ENCODE data around the gene CASZ1. TPM values are rescaled to one million over a fixed set of nuclear protein-coding genes. Genes with fewer than 3 reads are reported as not detected.

Gene CASZ1
- total RNA-seq, 4 donors from 2014 or later: 22.1 to 47.4 (median 28.0) TPM

GRCh38 chr1:10659646-10660540 is 136.6 kb downstream of the CASZ1 start:
- 80 to 86% methylated on average over 1 to 10 of the region's 52 CpGs for WGBS, 2 donors (ENCODE audit: low coverage in 1 of 2)
- TF ChIP-seq EP300 (IDR thresholded peaks at IDR 0.05): no peak
- no peak for TF ChIP-seq CTCF (IDR thresholded peaks at IDR 0.05)
- TF ChIP-seq POLR2A (IDR thresholded peaks at IDR 0.05): no peak
- TF ChIP-seq POLR2AphosphoS5 (IDR thresholded peaks at IDR 0.05): no peak
- Histone ChIP-seq H3K27ac (peak overlapping the region in 3 of 4 donors; percentile 16 to 81 (median 77)), H3K4me3 (no peak overlapping the region), H3K36me3 (peaks cover 0 to 25% of the 10 kb centered on the region in 2 donors), H3K27me3 (no peaks in the 10 kb centered on the region), H3K4me1 (peaks cover 6 to 73% (median 36%) of the 10 kb centered on the region in 3 donors), H3K9me3 (no peaks in the 10 kb centered on the region)
- ATAC-seq: no peak

- no peaks in the 10 kb centered on the region for H3K9me3 ChIP-seq
- peaks cover 6 to 73% (median 41%) of the 10 kb centered on the region in 3 donors for H3K4me1 ChIP-seq
- H3K27me3 ChIP-seq: no peaks in the 10 kb centered on the region
- ATAC-seq: no peak
- H3K4me3 ChIP-seq: no peak overlapping the region
- WGBS, 2 donors (ENCODE audit: low coverage in 1 of 2): 100% methylated on average over 1 to 6 of the region's 18 CpGs
- peaks cover 0 to 23% of the 10 kb centered on the region in 2 donors for H3K36me3 ChIP-seq
- H3K27ac ChIP-seq: peak overlapping the region in 3 of 4 donors; percentile 16 to 81 (median 77)
- no peak for TF ChIP-seq POLR2AphosphoS5 (IDR thresholded peaks at IDR 0.05)
- TF ChIP-seq CTCF (IDR thresholded peaks at IDR 0.05): no peak
- no peak for TF ChIP-seq EP300 (IDR thresholded peaks at IDR 0.05)
- TF ChIP-seq POLR2A (IDR thresholded peaks at IDR 0.05): no peak
These were observed 137.2 kb downstream of the CASZ1 start for GRCh38 chr1:10659218-10659617.

- WGBS, 2 donors (ENCODE audit: low coverage in 1 of 2): no CpG with 5 or more reads among the region's 19 CpGs
- H3K9me3 ChIP-seq: no peaks in the 10 kb centered on the region
- TF ChIP-seq POLR2AphosphoS5 (IDR thresholded peaks at IDR 0.05): no peak
- no peak for TF ChIP-seq POLR2A (IDR thresholded peaks at IDR 0.05)
- no peak for TF ChIP-seq EP300 (IDR thresholded peaks at IDR 0.05)
- TF ChIP-seq CTCF (IDR thresholded peaks at IDR 0.05): no peak
- peak overlapping the region; percentile 62 to 88 (median 79) for H3K27ac ChIP-seq
- H3K36me3 ChIP-seq: peaks cover 0 to 30% of the 10 kb centered on the region in 2 donors
- no peaks in the 10 kb centered on the region for H3K27me3 ChIP-seq
- no peak overlapping the region for H3K4me3 ChIP-seq
- peaks cover 4 to 73% (median 36%) of the 10 kb centered on the region in 3 donors for H3K4me1 ChIP-seq
- no peak for ATAC-seq
These were observed 137.9 kb downstream of the CASZ1 start for GRCh38 chr1:10658396-10659066.

GRCh38 chr1:10657088-10657847 is 139.2 kb downstream of the CASZ1 start:
- peak overlapping the region; percentile 62 to 88 (median 79) for H3K27ac ChIP-seq
- TF ChIP-seq EP300 (IDR thresholded peaks at IDR 0.05) (no peak), POLR2AphosphoS5 (IDR thresholded peaks at IDR 0.05) (no peak), CTCF (IDR thresholded peaks at IDR 0.05) (no peak), POLR2A (IDR thresholded peaks at IDR 0.05) (no peak)
- ATAC-seq: peak; percentile 7

More at GRCh38 chr1:10657088-10657847, 139.2 kb downstream of the CASZ1 start:
- H3K36me3 ChIP-seq: peaks cover 0 to 40% of the 10 kb centered on the region in 2 donors
- no peak overlapping the region for H3K4me3 ChIP-seq
- WGBS, 2 donors (ENCODE audit: low coverage in 1 of 2): 37 to 60% methylated on average over 1 to 11 of the region's 29 CpGs
- no peaks in the 10 kb centered on the region for H3K9me3 ChIP-seq
- H3K4me1 ChIP-seq: peaks cover 0 to 73% (median 28%) of the 10 kb centered on the region in 3 donors
- H3K27me3 ChIP-seq: no peaks in the 10 kb centered on the region
